Measurements from ENCODE around the gene CASTOR1.

- no peak for TF ChIP-seq POLR2A (IDR thresholded peaks at IDR 0.05; ENCODE audit: low read length)
- no peak for TF ChIP-seq GATA1 (IDR thresholded peaks at IDR 0.05; ENCODE audit: low read depth, low read length)
Observed at GRCh38 chr22:30305519-30305905, 16.2 kb upstream of the CASTOR1 start.
